Prostate gland (tissue), 2 donors: ENCODE results near the gene KRT13.

ENCODE experiments used
- POLR2AphosphoS5 ChIP-seq: sonication (generic); formaldehyde crosslinking; IDR thresholded peaks from one replicate; pipeline ENCODE4 v1.6.1; 2017; ENCODE audit warnings: antibody characterized with exemption
- TF ChIP-seq, protein P1 (sequence below), 4 experiments: fragments of 200-600 bp in 2 of 4; fragments of 450-650 bp in 2 of 4; sonication (generic) in 2 of 4; IDR thresholded peaks; 1 replicate in 3 of 4; 2 replicates in 1 of 4; pipeline ENCODE4 v1.5.1; 2016 to 2019; ENCODE audit warnings: antibody characterized with exemption in 4 of 4, mild to moderate bottlenecking in 2 of 4, moderate library complexity in 2 of 4

DNA sequence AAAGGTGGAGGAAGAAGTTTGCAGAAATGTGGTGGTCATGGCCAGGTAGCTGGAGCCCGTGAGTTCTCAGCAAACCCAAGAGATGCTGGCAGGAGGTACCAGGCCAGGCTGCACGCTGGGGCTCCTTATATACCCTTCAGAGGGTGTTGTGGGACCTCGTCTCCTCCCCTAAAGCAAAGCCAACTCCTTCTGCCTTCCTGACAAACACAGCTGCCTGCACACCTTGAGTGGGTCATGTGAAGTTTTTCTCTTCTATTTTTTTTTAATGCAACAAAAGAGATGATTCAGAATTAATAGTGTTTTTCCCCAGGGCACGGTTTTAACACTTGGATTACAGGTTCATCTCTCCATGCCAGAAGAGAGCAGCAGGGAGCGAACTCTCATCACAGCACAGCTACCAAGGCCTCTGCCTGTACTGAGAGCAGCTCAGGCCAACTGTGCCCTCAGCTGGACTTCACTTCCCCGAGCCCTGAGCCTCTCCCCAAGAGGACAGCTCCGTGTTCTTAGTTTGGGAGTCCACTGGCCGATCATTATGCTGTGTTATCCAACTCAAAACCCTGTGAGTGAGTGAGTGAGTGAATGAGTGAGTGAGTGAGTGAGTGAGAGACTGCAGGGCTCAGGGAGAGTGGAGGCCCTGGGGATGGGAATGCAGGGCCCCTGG lies 13.5 kb upstream of the KRT13 start, which contains the start of gene KRT15:
- TF ChIP-seq, protein P1, sequence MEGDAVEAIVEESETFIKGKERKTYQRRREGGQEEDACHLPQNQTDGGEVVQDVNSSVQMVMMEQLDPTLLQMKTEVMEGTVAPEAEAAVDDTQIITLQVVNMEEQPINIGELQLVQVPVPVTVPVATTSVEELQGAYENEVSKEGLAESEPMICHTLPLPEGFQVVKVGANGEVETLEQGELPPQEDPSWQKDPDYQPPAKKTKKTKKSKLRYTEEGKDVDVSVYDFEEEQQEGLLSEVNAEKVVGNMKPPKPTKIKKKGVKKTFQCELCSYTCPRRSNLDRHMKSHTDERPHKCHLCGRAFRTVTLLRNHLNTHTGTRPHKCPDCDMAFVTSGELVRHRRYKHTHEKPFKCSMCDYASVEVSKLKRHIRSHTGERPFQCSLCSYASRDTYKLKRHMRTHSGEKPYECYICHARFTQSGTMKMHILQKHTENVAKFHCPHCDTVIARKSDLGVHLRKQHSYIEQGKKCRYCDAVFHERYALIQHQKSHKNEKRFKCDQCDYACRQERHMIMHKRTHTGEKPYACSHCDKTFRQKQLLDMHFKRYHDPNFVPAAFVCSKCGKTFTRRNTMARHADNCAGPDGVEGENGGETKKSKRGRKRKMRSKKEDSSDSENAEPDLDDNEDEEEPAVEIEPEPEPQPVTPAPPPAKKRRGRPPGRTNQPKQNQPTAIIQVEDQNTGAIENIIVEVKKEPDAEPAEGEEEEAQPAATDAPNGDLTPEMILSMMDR (IDR thresholded peaks at IDR 0.05), result peak in 1 of 4 experiments; percentile 3
- TF ChIP-seq POLR2AphosphoS5, result peak; percentile 82
